Smooth muscle cell (in vitro differentiated cells): ENCODE measurements around the gene PGBD1. TPM values are rescaled to one million over a fixed set of nuclear protein-coding genes. Genes with fewer than 3 reads are reported as not detected.

Experiments used
- DNase-seq: peaks from one replicate; lab custom pipeline; 2025; ENCODE audit not compliant: unreplicated experiment; lab: John Stamatoyannopoulos, UW
- H2AFZ ChIP-seq: fragments of 200-600 bp; sonication (generic); 2 replicates; pipeline ENCODE4 v1.6.0; 2016; ENCODE audit warnings: antibody characterized with exemption, low read depth, mild to moderate bottlenecking
- H3F3A ChIP-seq: fragments of 200-600 bp; sonication (generic); 2 replicates; pipeline ENCODE4 v1.6.0; 2017; ENCODE audit warnings: antibody characterized with exemption, low read depth
- H3K27ac ChIP-seq: fragments of 200-600 bp; sonication (generic); 2 replicates; pipeline ENCODE4 v1.5.1; 2016; ENCODE audit warnings: low read depth, mild to moderate bottlenecking
- H3K27me3 ChIP-seq: fragments of 200-600 bp; sonication (generic); 2 replicates; pipeline ENCODE4 v1.6.1; 2016; ENCODE audit warnings: low read depth, mild to moderate bottlenecking
- H3K36me3 ChIP-seq: fragments of 200-600 bp; sonication (generic); 2 replicates; pipeline ENCODE4 v1.5.1; 2016; ENCODE audit warnings: low read depth
- H3K4me1 ChIP-seq: fragments of 200-600 bp; sonication (generic); 2 replicates; pipeline ENCODE4 v1.5.1; 2016; ENCODE audit warnings: low read depth
- H3K4me2 ChIP-seq: fragments of 200-600 bp; sonication (generic); 2 replicates; pipeline ENCODE4 v1.6.0; 2016; ENCODE audit warnings: mild to moderate bottlenecking
- H3K4me3 ChIP-seq: fragments of 200-600 bp; sonication (generic); 2 replicates; pipeline ENCODE4 v1.5.1; 2016; ENCODE audit warnings: mild to moderate bottlenecking
- H3K79me2 ChIP-seq: fragments of 200-600 bp; sonication (generic); 2 replicates; pipeline ENCODE4 v1.6.0; 2016; ENCODE audit warnings: low read depth, mild to moderate bottlenecking
- H3K9ac ChIP-seq: fragments of 200-600 bp; sonication (generic); 2 replicates; pipeline ENCODE4 v1.6.0; 2016; ENCODE audit warnings: low read depth
- H3K9me3 ChIP-seq: fragments of 200-600 bp; sonication (generic); replicated peaks from 2 replicates; pipeline ENCODE4 v1.5.1; 2016; ENCODE audit warnings: low read depth
- H4K20me1 ChIP-seq: fragments of 200-600 bp; sonication (generic); 2 replicates; pipeline ENCODE4 v1.6.0; 2016; ENCODE audit warnings: low read depth
- CTCF ChIP-seq: fragments of 200-600 bp; sonication (generic); IDR thresholded peaks from 2 replicates; pipeline ENCODE4 v1.5.1; 2017; ENCODE audit warnings: borderline replicate concordance, mild to moderate bottlenecking, antibody characterized with exemption; ENCODE audit not compliant: insufficient read depth, poor library complexity, severe bottlenecking
- WGBS: methylation state at CpG from one replicate; pipeline ENCODE4 v1.1.7; 2016; ENCODE audit warnings: low lambda C conversion rate; 5-methylcytosine and 5-hydroxymethylcytosine counted together
- polyA plus RNA-seq: library from polyadenylated mRNA; unstranded; fragments of >200 nt; fragmentation: Nextera tagmentation; extraction: Ambion mirVana; gene quantifications from 2 replicates; pipeline ENCODE4 v1.2.1, GENCODE V29; 2016
- total RNA-seq: library from RNA; depleted of rRNA; stranded (reverse); fragments of >200 nt; gene quantifications from 2 replicates; pipeline ENCODE4 v1.2.3, GENCODE V29; 2014

The PGBD1 gene
- 9.2 and 15.1 TPM in 2 replicates for total RNA-seq
- 8.1 and 9.7 TPM in 2 replicates for polyA plus RNA-seq

GRCh38 chr6:28281288-28282064, at the start of gene PGBD1:
PGBD1 (plus strand) TSS chr6:28281572; CDS start chr6:28283814, 2,242 bp downstream.
- no peak for TF ChIP-seq CTCF
- Histone ChIP-seq H3K4me1 (peaks cover 5% of the 10 kb centered on the region), H3K4me3 (peak within 1 kb of the TSS; percentile 95), H3K4me2 (peak within 1 kb of the TSS; percentile 90), H3K9ac (peak within 1 kb of the TSS; percentile 79), H3K9me3 (no peaks in the 10 kb centered on the region), H3K79me2 (peaks cover 26% of the 10 kb centered on the region), H3K36me3 (no peaks in the 10 kb centered on the region), H3K27ac (no peak within 1 kb of the TSS), H4K20me1 (no peaks in the 10 kb centered on the region), H3F3A (peaks cover 6% of the 10 kb centered on the region), H3K27me3 (no peaks in the 10 kb centered on the region), H2AFZ (peak within 1 kb of the TSS; percentile 96)
- WGBS: under 1% methylated on average over 49 of the region's 50 CpGs
- peak; percentile 20 for DNase-seq

- H3K27ac ChIP-seq: no peak overlapping the region
- H3K27me3 ChIP-seq: no peaks in the 10 kb centered on the region
- H3F3A ChIP-seq: no peaks in the 10 kb centered on the region
- H3K9me3 ChIP-seq: no peaks in the 10 kb centered on the region
- no peak overlapping the region for H3K4me3 ChIP-seq
- H4K20me1 ChIP-seq: no peaks in the 10 kb centered on the region
- no peaks in the 10 kb centered on the region for H3K79me2 ChIP-seq
- DNase-seq: no peak
- TF ChIP-seq CTCF: no peak
- H3K4me1 ChIP-seq: no peaks in the 10 kb centered on the region
- WGBS: 97% methylated on average over 11 of the region's 11 CpGs
- no peak overlapping the region for H3K9ac ChIP-seq
- H3K4me2 ChIP-seq: no peak overlapping the region
- no peak overlapping the region for H2AFZ ChIP-seq
- peaks cover 16% of the 10 kb centered on the region for H3K36me3 ChIP-seq
Observed at GRCh38 chr6:28232785-28233184, 48.6 kb upstream of the PGBD1 start.

- 92% methylated on average over 3 of the region's 3 CpGs for WGBS
- Histone ChIP-seq H3K4me3 (no peak overlapping the region), H3K79me2 (no peaks in the 10 kb centered on the region), H3K4me2 (no peak overlapping the region), H3K36me3 (peaks cover 13% of the 10 kb centered on the region), H3K27me3 (no peaks in the 10 kb centered on the region), H4K20me1 (no peaks in the 10 kb centered on the region), H3K9me3 (no peaks in the 10 kb centered on the region), H3K9ac (no peak overlapping the region), H3K4me1 (no peaks in the 10 kb centered on the region), H3K27ac (no peak overlapping the region), H3F3A (no peaks in the 10 kb centered on the region), H2AFZ (no peak overlapping the region)
- TF ChIP-seq CTCF: no peak
- DNase-seq: no peak
Observed at GRCh38 chr6:28235912-28236452, 45.4 kb upstream of the PGBD1 start.
